Measurements from ENCODE around the gene LINGO1. TPM values are rescaled to one million over a fixed set of nuclear protein-coding genes. Genes with fewer than 3 reads are reported as not detected.

Gene LINGO1
- total RNA-seq, 2 experiments from 2014 or later = not detected

DNA sequence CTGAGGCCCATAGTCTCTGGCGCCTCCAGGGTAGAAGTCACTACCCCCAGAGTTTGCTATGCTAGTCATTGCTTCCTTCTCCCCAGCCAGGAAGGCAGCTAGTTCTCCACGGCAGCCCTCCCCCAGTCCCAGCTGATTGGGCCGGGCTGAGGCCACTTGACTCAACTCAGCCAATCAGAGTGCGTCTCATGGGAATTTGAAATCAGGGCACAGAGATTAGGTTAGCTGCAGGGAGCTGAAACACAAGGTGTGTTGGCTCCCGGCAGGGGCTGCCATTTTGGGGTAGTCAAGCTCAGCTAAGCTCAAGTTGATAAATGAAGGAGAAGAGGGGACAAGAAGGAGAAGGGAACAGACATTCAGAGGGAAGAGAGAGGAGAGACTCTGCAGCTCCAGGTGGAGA is 32.8 kb downstream of the LINGO1 start:
- Mint-ChIP-seq H3K4me3 (no peak overlapping the region), H3K27me3 (peaks cover 5% of the 10 kb centered on the region), H3K4me1 (peaks cover 2% of the 10 kb centered on the region), H3K27ac (no peak overlapping the region), H3K36me3 (ENCODE audit: low read depth) (no peaks in the 10 kb centered on the region), H3K9me3 (no peaks in the 10 kb centered on the region)
- POLR2A ChIA-PET = no interaction called here
- DNase-seq = no peak
- CTCF ChIA-PET = no interaction called here

DNA sequence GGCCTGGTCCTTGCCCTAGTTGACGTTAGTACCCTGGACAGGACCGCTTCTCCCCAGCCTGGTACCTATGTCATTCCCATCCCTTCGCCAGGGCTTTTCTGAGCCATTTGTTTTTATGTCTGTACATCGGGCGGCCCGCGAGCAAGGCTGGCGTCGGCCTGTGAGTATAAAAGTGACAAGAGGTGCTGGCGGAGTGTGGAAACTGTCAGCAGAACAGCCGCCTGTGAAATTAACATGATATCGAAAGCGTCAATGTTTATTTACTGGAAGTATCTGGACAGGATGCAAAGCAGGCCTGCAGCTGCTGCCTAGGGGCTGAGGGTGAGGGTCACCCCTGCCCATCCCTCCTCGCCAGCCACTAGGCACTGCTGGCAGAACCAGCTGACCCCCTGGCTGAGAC is 33.4 kb downstream of the LINGO1 start:
- CTCF ChIA-PET = no interaction called here
- Mint-ChIP-seq H3K36me3 (ENCODE audit: low read depth) (no peaks in the 10 kb centered on the region), H3K4me3 (no peak overlapping the region), H3K4me1 (no peaks in the 10 kb centered on the region), H3K27ac (no peak overlapping the region), H3K27me3 (peaks cover 2% of the 10 kb centered on the region), H3K9me3 (no peaks in the 10 kb centered on the region)
- no peak for DNase-seq
- POLR2A ChIA-PET = no interaction called here

GRCh38 chr15:77598644-77599043 is 34.1 kb downstream of the LINGO1 start:
- Mint-ChIP-seq H3K27ac (no peak overlapping the region), H3K36me3 (ENCODE audit: low read depth) (no peaks in the 10 kb centered on the region), H3K4me1 (no peaks in the 10 kb centered on the region), H3K9me3 (no peaks in the 10 kb centered on the region), H3K4me3 (no peak overlapping the region), H3K27me3 (no peaks in the 10 kb centered on the region)
- CTCF ChIA-PET = interaction anchor here (1.9 kb wide), 1 partner anchor 55 kb away, joined by 4 read pairs; no protein-coding TSS in a partner anchor
- no peak for DNase-seq
- POLR2A ChIA-PET = no interaction called here

DNA sequence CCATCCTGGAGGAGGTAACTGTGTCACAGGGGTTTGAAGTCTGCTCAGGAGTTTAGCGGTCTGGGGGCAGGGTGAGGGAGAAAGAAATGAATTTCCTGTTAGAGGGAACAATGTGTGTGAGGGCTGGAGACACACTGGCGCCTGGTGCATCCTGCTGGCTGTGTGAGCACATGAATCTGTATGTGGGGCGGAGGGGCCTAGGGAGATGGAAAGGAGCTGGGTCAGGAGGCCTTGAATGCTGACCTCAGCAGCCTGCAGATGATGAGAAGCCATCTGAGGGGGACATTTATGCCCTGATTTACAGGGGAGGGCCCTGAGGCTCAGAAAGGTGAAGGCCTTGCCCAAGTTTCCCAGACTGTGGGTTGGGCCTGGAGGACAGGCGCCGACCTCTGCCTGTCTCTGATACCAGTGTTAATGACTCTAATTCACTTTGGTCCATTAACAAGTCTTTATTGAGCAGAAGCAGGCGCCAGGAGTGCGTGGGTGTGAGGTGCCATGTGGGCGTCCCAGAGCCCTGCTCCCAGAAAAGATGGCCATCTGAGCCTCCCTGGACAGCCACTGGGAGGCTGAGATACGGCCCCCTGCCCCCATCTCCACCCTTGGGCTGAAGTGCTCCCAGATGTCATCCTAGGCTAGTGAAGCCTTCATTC is 34.8 kb downstream of the LINGO1 start:
- DNase-seq = no peak
- no peaks in the 10 kb centered on the region for H3K27me3 Mint-ChIP-seq
- ChIA-PET CTCF (interaction anchor here (1.9 kb wide), 1 partner anchor 55 kb away, joined by 4 read pairs; no protein-coding TSS in a partner anchor), POLR2A (no interaction called here)
- H3K9me3 Mint-ChIP-seq = no peaks in the 10 kb centered on the region
- no peak overlapping the region for H3K27ac Mint-ChIP-seq
- H3K4me1 Mint-ChIP-seq = no peaks in the 10 kb centered on the region
- H3K36me3 Mint-ChIP-seq (ENCODE audit: low read depth) = no peaks in the 10 kb centered on the region
- no peak overlapping the region for H3K4me3 Mint-ChIP-seq

GRCh38 chr15:77596821-77597803 is 35.6 kb downstream of the LINGO1 start:
- CTCF ChIA-PET = interaction anchor here (1.9 kb wide), 1 partner anchor 54 kb away, joined by 4 read pairs; no protein-coding TSS in a partner anchor
- POLR2A ChIA-PET = no interaction called here
- H3K4me3 Mint-ChIP-seq = no peak overlapping the region
- no peaks in the 10 kb centered on the region for H3K27me3 Mint-ChIP-seq
- no peak overlapping the region for H3K27ac Mint-ChIP-seq
- DNase-seq = no peak
- no peaks in the 10 kb centered on the region for H3K9me3 Mint-ChIP-seq
- no peaks in the 10 kb centered on the region for H3K36me3 Mint-ChIP-seq (ENCODE audit: low read depth)
- no peaks in the 10 kb centered on the region for H3K4me1 Mint-ChIP-seq

DNA sequence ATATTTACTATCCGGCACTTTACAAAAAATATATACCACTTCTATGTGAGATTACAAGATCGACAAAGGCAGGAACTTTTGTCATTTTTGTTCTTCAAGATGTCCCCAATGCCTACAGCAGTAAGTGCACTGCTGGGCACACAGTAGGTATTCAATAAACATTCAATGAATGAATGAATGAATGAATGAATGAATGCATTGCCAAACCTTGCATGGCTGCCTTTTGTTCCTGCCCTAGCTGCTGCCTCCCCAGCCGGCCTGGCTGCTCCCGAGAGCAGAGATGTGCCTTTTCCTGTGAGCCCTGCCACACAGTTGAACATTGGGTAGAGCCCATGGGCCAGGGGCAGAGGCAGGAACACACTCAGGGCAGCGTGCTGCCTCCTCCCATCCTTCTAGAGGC is 37.5 kb downstream of the LINGO1 start:
- DNase-seq = no peak
- Mint-ChIP-seq H3K9me3 (no peaks in the 10 kb centered on the region), H3K4me1 (no peaks in the 10 kb centered on the region), H3K36me3 (ENCODE audit: low read depth) (no peaks in the 10 kb centered on the region), H3K4me3 (no peak overlapping the region), H3K27me3 (no peaks in the 10 kb centered on the region), H3K27ac (no peak overlapping the region)
- CTCF ChIA-PET = no interaction called here
- POLR2A ChIA-PET = no interaction called here

DNA sequence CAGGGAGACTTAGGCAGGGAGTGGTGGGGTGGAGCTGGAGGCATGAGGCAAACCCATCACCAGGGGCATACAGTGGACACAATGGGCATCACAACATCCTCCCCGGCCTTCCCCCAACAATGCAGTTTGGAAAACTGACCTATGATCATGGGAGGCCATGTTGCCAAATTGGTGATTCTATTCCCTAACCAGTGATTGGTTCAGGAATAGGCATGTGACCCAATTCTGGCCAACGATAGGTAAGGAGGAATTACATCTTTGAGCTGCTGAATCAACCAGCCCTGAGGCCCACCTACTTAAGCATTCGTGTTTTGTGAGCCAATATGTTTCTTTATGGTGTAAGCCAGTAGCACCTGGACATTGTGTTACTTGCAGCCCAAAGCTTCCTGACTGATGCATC is 40.0 kb downstream of the LINGO1 start:
- ChIA-PET POLR2A (no interaction called here), CTCF (interaction anchor here (0.6 to 1.9 kb wide), 2 partner anchors 15 to 155 kb away, joined by 4 read pairs; no protein-coding TSS in a partner anchor)
- no peaks in the 10 kb centered on the region for H3K9me3 Mint-ChIP-seq
- H3K36me3 Mint-ChIP-seq (ENCODE audit: low read depth) = no peaks in the 10 kb centered on the region
- no peaks in the 10 kb centered on the region for H3K4me1 Mint-ChIP-seq
- no peak overlapping the region for H3K4me3 Mint-ChIP-seq
- no peak overlapping the region for H3K27ac Mint-ChIP-seq
- no peaks in the 10 kb centered on the region for H3K27me3 Mint-ChIP-seq
- DNase-seq = no peak

- ChIA-PET POLR2A (no interaction called here), CTCF (interaction anchor here (1.9 kb wide), 1 partner anchor 16 kb away, joined by 4 read pairs; no protein-coding TSS in a partner anchor)
- Mint-ChIP-seq H3K36me3 (ENCODE audit: low read depth) (no peaks in the 10 kb centered on the region), H3K9me3 (no peaks in the 10 kb centered on the region), H3K27me3 (no peaks in the 10 kb centered on the region), H3K4me1 (no peaks in the 10 kb centered on the region), H3K27ac (no peak overlapping the region), H3K4me3 (no peak overlapping the region)
- no peak for DNase-seq
Measured at GRCh38 chr15:77591968-77592613, 40.6 kb downstream of the LINGO1 start.

DNA sequence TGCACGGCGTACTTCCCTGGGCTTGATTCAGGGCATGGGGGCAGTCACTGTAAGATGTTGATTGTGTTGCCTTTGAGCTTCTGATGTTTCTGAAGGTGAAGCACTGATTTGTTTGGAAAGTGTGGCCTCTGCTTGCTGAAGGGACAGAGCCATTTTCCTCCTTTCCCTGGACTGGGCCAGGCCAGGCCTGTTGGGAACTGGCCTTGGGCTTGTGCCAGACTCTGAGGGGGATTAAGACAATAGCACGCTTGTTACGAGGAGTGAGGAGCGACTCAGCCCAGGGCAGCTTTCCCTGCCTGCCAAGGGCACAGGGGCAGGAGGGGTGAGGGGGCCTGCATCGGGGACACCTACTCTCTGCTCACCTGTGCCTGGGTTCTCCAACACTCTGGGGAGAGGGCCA is 42.9 kb downstream of the LINGO1 start:
- no peaks in the 10 kb centered on the region for H3K27me3 Mint-ChIP-seq
- DNase-seq = no peak
- ChIA-PET CTCF (interaction anchor here (0.7 kb wide), 1 partner anchor 1577 kb away, joined by 3 read pairs; no protein-coding TSS in a partner anchor), POLR2A (no interaction called here)
- no peaks in the 10 kb centered on the region for H3K9me3 Mint-ChIP-seq
- H3K4me3 Mint-ChIP-seq = no peak overlapping the region
- no peak overlapping the region for H3K27ac Mint-ChIP-seq
- H3K36me3 Mint-ChIP-seq (ENCODE audit: low read depth) = no peaks in the 10 kb centered on the region
- H3K4me1 Mint-ChIP-seq = no peaks in the 10 kb centered on the region

DNA sequence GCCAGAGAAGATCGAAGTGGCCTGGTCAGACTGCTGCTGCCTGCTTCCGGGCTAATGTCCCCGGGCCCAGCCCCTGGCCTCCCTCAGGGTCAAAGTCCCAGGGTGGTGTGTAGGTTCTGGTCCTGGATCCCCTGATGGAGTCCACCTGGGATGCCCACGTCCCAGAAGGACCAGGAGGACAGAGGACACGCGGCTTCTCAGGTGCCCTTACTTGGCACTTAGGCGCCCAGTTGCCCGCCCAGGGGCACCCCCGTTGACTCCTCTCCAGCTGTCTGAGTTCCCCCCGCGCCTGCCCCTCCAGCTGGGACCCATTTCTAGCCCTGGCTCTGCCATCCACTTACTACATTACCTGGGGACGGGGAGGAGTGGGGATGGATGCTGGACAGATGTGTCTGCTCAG is 44.6 kb downstream of the LINGO1 start:
- Mint-ChIP-seq H3K4me1 (no peaks in the 10 kb centered on the region), H3K27ac (no peak overlapping the region), H3K36me3 (ENCODE audit: low read depth) (no peaks in the 10 kb centered on the region), H3K9me3 (no peaks in the 10 kb centered on the region), H3K27me3 (no peaks in the 10 kb centered on the region), H3K4me3 (no peak overlapping the region)
- CTCF ChIA-PET = no interaction called here
- DNase-seq = no peak
- POLR2A ChIA-PET = no interaction called here

- H3K9me3 Mint-ChIP-seq = no peaks in the 10 kb centered on the region
- H3K4me3 Mint-ChIP-seq = no peak overlapping the region
- ChIA-PET POLR2A (no interaction called here), CTCF (no interaction called here)
- H3K4me1 Mint-ChIP-seq = no peaks in the 10 kb centered on the region
- no peak for DNase-seq
- no peak overlapping the region for H3K27ac Mint-ChIP-seq
- no peaks in the 10 kb centered on the region for H3K27me3 Mint-ChIP-seq
- H3K36me3 Mint-ChIP-seq (ENCODE audit: low read depth) = no peaks in the 10 kb centered on the region
Measured at GRCh38 chr15:77584691-77585090, 48.0 kb downstream of the LINGO1 start.

DNA sequence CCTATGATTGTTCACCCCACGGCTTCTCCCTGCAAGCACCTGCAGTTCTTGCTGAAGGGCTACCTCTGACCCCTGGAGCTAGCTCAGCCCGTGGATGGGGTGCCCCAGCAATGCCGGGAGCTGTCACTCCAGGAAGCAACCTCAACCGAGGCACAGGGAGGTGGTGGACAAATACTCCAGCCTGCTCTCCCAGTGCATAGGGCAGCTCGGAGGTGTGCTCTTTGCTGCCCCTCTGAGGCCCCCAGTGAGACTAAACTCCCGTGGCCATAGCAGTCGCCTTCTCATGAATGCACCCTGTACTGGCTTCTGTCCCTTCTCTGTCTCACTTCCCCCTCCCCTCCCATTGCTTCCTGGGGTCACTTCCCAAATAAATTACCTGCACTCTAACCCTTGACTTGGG is 48.5 kb downstream of the LINGO1 start:
- no peak for DNase-seq
- CTCF ChIA-PET = no interaction called here
- Mint-ChIP-seq H3K9me3 (no peaks in the 10 kb centered on the region), H3K27me3 (no peaks in the 10 kb centered on the region), H3K27ac (no peak overlapping the region), H3K4me1 (no peaks in the 10 kb centered on the region), H3K4me3 (no peak overlapping the region), H3K36me3 (ENCODE audit: low read depth) (no peaks in the 10 kb centered on the region)
- POLR2A ChIA-PET = no interaction called here

- H3K9me3 Mint-ChIP-seq = no peaks in the 10 kb centered on the region
- no peaks in the 10 kb centered on the region for H3K4me1 Mint-ChIP-seq
Measured at GRCh38 chr15:77582763-77583162, 49.9 kb downstream of the LINGO1 start.

More at GRCh38 chr15:77582763-77583162, 49.9 kb downstream of the LINGO1 start:
- H3K27me3 Mint-ChIP-seq = no peaks in the 10 kb centered on the region
- POLR2A ChIA-PET = no interaction called here
- CTCF ChIA-PET = no interaction called here
- H3K4me3 Mint-ChIP-seq = no peak overlapping the region
- H3K27ac Mint-ChIP-seq = no peak overlapping the region
- no peaks in the 10 kb centered on the region for H3K36me3 Mint-ChIP-seq (ENCODE audit: low read depth)
- DNase-seq = no peak
